SJCRH30 (cell line): ENCODE measurements around the gene CCNL1. TPM values are rescaled to one million over a fixed set of nuclear protein-coding genes. Genes with fewer than 3 reads are reported as not detected.

ENCODE experiments used
- DNase-seq, 2 experiments: peaks; one replicate each; pipeline ENCODE4 v3.0.0-alpha.2; 2015 to 2020
- H3K27ac ChIP-seq: fragments of 250-450 bp; sonication (Bioruptor Pico); 2 replicates; pipeline ENCODE4 v1.5.1; 2020; ENCODE audit warnings: mild to moderate bottlenecking, moderate library complexity
- H3K27me3 ChIP-seq: fragments of 250-450 bp; sonication (Bioruptor Pico); 2 replicates; pipeline ENCODE4 v1.5.1; 2020; ENCODE audit warnings: mild to moderate bottlenecking, moderate library complexity
- H3K36me3 ChIP-seq: fragments of 250-450 bp; sonication (Bioruptor Pico); 2 replicates; pipeline ENCODE4 v1.5.1; 2020; ENCODE audit warnings: mild to moderate bottlenecking, moderate library complexity
- H3K4me1 ChIP-seq: fragments of 250-450 bp; sonication (Bioruptor Pico); 2 replicates; pipeline ENCODE4 v1.5.1; 2020; ENCODE audit warnings: mild to moderate bottlenecking, moderate library complexity
- H3K4me3 ChIP-seq: fragments of 250-450 bp; sonication (Bioruptor Pico); 2 replicates; pipeline ENCODE4 v1.5.1; 2020; ENCODE audit warnings: mild to moderate bottlenecking, moderate library complexity
- H3K9me3 ChIP-seq: fragments of 250-450 bp; sonication (Bioruptor Pico); replicated peaks from 2 replicates; pipeline ENCODE4 v1.5.1; 2020; ENCODE audit warnings: mild to moderate bottlenecking, moderate library complexity
- total RNA-seq: library from RNA; depleted of rRNA; stranded (reverse); fragments of >200 nt; shearing (Covaris generic); gene quantifications from 2 replicates; pipeline ENCODE4 v1.2.3, GENCODE V29; 2014

CCNL1 gene
- total RNA-seq, 1 experiment from 2014 or later: 112 TPM

- Histone ChIP-seq H3K36me3 (peaks cover 50% of the 10 kb centered on the region), H3K27me3 (no peaks in the 10 kb centered on the region), H3K4me1 (peaks cover 9% of the 10 kb centered on the region; the same call in 1 of the 2 replicates), H3K4me3 (peak overlapping the region; percentile 75), H3K9me3 (no peaks in the 10 kb centered on the region), H3K27ac (peak overlapping the region; percentile 99)
- DNase-seq: peak; percentile 48 to 61
Measured at GRCh38 chr3:157159037-157159761, 748 bp downstream of the CCNL1 start.

- H3K9me3 ChIP-seq: no peaks in the 10 kb centered on the region
- no peak for DNase-seq
- H3K4me1 ChIP-seq: peaks cover 9% of the 10 kb centered on the region; the same call in 1 of the 2 replicates
- H3K27ac ChIP-seq: no peak overlapping the region
- peak overlapping the region; percentile 75 for H3K4me3 ChIP-seq
- no peaks in the 10 kb centered on the region for H3K27me3 ChIP-seq
- peaks cover 64% of the 10 kb centered on the region for H3K36me3 ChIP-seq
Measured at GRCh38 chr3:157157836-157158235, 2.1 kb downstream of the CCNL1 start.

- no peaks in the 10 kb centered on the region for H3K27me3 ChIP-seq
- peaks cover 9% of the 10 kb centered on the region; the same call in 1 of the 2 replicates for H3K4me1 ChIP-seq
- peaks cover 72% of the 10 kb centered on the region for H3K36me3 ChIP-seq
- no peak overlapping the region for H3K27ac ChIP-seq
- no peak for DNase-seq
- no peaks in the 10 kb centered on the region for H3K9me3 ChIP-seq
- H3K4me3 ChIP-seq: no peak overlapping the region
Measured at GRCh38 chr3:157156837-157157635, 2.9 kb downstream of the CCNL1 start.

GRCh38 chr3:157155591-157155990 is 4.4 kb downstream of the CCNL1 start:
- no peaks in the 10 kb centered on the region for H3K27me3 ChIP-seq
- peaks cover 86% of the 10 kb centered on the region for H3K36me3 ChIP-seq
- no peak overlapping the region for H3K4me3 ChIP-seq
- DNase-seq: no peak
- no peak overlapping the region for H3K27ac ChIP-seq
- no peaks in the 10 kb centered on the region for H3K9me3 ChIP-seq
- H3K4me1 ChIP-seq: peaks cover 9% of the 10 kb centered on the region; the same call in 1 of the 2 replicates

DNA sequence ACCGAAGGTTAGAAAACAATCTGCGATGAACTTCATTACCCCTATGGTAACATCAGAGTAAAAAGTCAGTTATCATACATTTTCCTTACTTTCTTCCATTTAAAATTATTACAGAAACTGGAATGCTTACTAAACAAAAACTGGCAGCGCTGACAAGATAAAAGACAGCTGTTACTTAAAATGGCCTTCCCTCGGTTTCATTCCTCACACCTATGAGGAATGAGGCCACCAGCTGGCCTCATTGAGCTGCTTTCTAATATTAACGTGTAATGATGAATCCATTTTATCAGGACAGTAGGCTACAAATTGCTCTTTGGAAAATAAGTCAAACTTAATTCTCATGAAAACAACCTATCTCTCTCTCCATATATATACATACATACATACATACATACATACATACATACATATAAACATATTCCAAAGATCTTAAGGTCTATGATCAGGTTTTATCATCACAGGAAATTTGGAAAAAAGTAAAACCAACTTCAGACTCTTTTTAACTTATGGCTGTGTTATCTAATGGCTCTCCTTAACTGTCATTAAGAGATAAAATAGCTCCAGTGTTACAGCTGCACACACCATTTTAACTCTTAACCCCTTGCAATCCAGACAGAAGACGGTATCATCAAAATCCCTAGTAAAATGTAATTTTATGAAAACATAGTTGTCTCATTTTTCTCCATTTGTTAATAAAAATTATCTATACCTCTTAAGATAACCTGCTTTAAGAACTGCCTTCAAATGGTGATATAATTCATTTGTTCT is 5.2 kb downstream of the CCNL1 start:
- H3K4me1 ChIP-seq: peaks cover 9% of the 10 kb centered on the region; the same call in 1 of the 2 replicates
- no peak for DNase-seq
- no peaks in the 10 kb centered on the region for H3K9me3 ChIP-seq
- H3K27me3 ChIP-seq: no peaks in the 10 kb centered on the region
- H3K4me3 ChIP-seq: no peak overlapping the region
- peaks cover 95% of the 10 kb centered on the region for H3K36me3 ChIP-seq
- H3K27ac ChIP-seq: no peak overlapping the region

DNA sequence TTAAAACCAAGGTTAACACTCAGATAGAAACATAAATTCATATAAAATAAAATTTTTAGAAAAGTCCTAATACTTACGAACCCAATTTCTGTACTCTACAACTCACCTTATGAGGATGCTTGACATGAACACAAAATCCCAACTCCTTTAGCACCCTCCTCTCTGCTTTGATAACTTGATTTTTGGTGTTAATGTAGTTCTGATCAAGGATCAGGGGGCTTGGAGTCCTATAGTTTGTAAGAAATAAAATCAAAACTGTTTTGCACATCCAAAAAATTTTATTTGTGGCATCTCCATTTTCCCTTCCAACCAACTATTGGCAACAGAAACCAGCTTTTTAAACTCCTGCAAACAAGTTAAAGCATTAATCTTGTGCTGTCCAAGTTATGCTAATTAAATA is 7.0 kb downstream of the CCNL1 start:
- Histone ChIP-seq H3K27ac (no peak overlapping the region), H3K36me3 (peaks cover 100% of the 10 kb centered on the region), H3K27me3 (no peaks in the 10 kb centered on the region)

DNA sequence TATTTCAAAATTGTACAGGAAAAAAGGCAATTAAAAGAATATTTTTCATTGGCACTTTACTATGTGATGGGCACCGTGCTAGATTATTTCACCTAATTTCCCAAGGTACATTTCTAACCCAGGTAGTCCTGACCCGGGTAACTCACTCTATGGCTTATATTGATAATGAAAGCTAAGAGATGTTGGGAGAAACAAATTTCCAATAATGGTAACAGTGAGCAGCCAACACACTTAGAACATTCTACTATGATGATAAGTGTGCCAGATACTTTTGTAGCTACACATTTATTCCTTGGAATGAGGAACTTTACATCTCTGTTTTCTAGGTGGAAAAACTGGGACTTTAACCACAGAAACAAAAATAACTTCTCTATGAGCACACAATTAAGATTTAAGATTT is 7.5 kb downstream of the CCNL1 start:
- H3K27me3 ChIP-seq: no peaks in the 10 kb centered on the region
- no peaks in the 10 kb centered on the region for H3K9me3 ChIP-seq
- H3K27ac ChIP-seq: no peak overlapping the region
- no peak for DNase-seq
- H3K36me3 ChIP-seq: peaks cover 100% of the 10 kb centered on the region
- peaks cover 5% of the 10 kb centered on the region; the same call in 1 of the 2 replicates for H3K4me1 ChIP-seq
- H3K4me3 ChIP-seq: no peak overlapping the region

More for the DNA sequence above, 7.0 kb downstream of the CCNL1 start:
- Histone ChIP-seq H3K4me3 (no peak overlapping the region), H3K4me1 (peaks cover 7% of the 10 kb centered on the region; the same call in 1 of the 2 replicates), H3K9me3 (no peaks in the 10 kb centered on the region)
- no peak for DNase-seq

GRCh38 chr3:157151627-157152026 is 8.3 kb downstream of the CCNL1 start:
- Histone ChIP-seq H3K27ac (no peak overlapping the region), H3K4me1 (peaks cover 3% of the 10 kb centered on the region; the same call in 1 of the 2 replicates), H3K9me3 (no peaks in the 10 kb centered on the region), H3K4me3 (no peak overlapping the region), H3K36me3 (peaks cover 100% of the 10 kb centered on the region), H3K27me3 (no peaks in the 10 kb centered on the region)
- no peak for DNase-seq

DNA sequence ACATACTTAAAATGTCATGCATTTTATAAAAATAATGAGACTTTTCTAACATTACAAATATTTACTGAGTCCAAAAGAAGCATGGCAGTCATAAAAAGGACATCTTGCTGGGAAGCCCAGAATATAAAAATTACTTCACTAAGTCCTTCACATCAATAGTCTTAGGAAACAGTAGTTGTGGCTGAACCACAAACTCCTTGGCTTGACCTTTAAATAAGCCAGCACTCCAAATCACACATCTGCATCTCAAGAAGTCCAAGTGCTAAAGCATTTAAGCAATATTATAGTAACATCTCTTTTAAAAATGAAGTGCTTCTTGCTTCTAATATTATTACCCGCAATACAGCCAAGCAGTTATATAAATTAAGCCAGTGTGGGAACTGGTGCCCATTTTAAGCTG is 8.8 kb downstream of the CCNL1 start:
- H3K36me3 ChIP-seq: peaks cover 100% of the 10 kb centered on the region
- H3K27ac ChIP-seq: no peak overlapping the region
- DNase-seq: no peak

DNA sequence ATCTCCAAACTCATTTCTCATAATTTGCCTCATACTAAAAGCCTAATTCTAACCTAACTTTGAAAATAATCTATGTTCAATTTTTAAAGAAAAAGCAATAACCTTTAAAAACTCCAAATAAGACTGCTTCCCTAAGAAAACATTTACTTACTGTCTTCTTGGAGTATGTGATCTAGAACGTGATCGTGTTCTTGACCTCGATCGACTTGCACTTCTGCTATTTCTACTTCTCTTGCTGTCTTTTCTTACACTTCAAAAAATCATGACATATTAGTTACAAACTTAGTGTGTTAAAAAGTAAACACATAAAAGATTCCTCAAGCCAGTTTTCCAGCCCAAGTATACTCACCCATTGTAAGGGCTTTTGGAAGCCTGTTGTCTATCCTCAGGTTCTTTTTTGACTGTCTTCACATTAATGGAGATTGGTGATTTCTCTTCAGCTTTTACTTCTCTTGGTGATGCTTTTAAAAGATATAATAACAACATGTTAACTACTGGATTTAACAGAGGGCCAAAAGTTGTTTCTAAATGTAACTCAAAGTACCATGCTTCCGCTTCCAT is 10.7 kb downstream of the CCNL1 start:
- no peak overlapping the region for H3K27ac ChIP-seq
- H3K4me3 ChIP-seq: no peak overlapping the region
- H3K9me3 ChIP-seq: no peaks in the 10 kb centered on the region
- no peaks in the 10 kb centered on the region for H3K4me1 ChIP-seq
- no peak for DNase-seq
- H3K27me3 ChIP-seq: no peaks in the 10 kb centered on the region
- peaks cover 96% of the 10 kb centered on the region for H3K36me3 ChIP-seq

More for the DNA sequence above, 8.8 kb downstream of the CCNL1 start:
- Histone ChIP-seq H3K9me3 (no peaks in the 10 kb centered on the region), H3K27me3 (no peaks in the 10 kb centered on the region), H3K4me3 (no peak overlapping the region), H3K4me1 (peaks cover 3% of the 10 kb centered on the region; the same call in 1 of the 2 replicates)

GRCh38 chr3:157148196-157148889 is 11.6 kb downstream of the CCNL1 start:
- DNase-seq: no peak
- Histone ChIP-seq H3K9me3 (no peaks in the 10 kb centered on the region), H3K27ac (no peak overlapping the region), H3K27me3 (no peaks in the 10 kb centered on the region), H3K4me3 (no peak overlapping the region), H3K4me1 (no peaks in the 10 kb centered on the region), H3K36me3 (peaks cover 95% of the 10 kb centered on the region)

DNA sequence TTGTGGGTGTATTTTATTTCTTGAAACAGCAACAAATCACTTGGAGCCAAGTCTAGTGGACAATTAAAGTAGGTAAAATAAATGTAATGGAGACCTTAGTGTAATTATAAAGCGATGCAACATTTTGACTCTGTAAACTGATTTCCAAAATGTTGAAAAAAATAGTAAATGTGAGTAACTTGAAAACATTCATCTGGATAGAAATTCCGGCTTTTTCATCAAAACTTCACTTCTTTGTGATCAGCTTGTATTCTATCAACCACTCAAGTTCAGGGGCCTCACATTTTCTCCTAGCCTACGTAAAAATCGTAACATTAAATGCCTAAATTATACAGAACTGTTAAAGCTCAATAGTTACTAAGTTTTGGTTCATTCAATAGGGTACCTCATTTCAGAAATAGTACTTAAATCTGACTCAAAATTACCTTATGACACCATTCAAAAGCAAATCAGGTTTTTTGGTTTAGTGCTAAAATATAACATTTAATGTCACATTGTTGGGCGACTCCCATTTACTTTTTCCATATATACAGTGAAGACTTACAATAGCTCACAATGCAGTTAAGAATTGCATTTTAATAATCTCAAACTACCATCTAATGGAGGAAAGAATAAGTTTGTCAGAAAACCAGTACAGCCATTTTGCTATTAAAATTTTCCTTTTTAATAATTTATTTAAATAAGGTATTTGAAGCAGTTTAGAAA is 12.7 kb downstream of the CCNL1 start:
- Histone ChIP-seq H3K4me1 (no peaks in the 10 kb centered on the region), H3K4me3 (no peak overlapping the region), H3K27me3 (no peaks in the 10 kb centered on the region), H3K27ac (no peak overlapping the region), H3K9me3 (no peaks in the 10 kb centered on the region), H3K36me3 (peaks cover 88% of the 10 kb centered on the region)
- DNase-seq: no peak

- H3K36me3 ChIP-seq: peaks cover 73% of the 10 kb centered on the region
- DNase-seq: no peak
- no peak overlapping the region for H3K27ac ChIP-seq
- no peaks in the 10 kb centered on the region for H3K9me3 ChIP-seq
- no peaks in the 10 kb centered on the region for H3K27me3 ChIP-seq
- no peak overlapping the region for H3K4me3 ChIP-seq
- no peaks in the 10 kb centered on the region for H3K4me1 ChIP-seq
Measured at GRCh38 chr3:157145606-157146322, 14.2 kb downstream of the CCNL1 start.
